ENCODE results near the gene RFX8. TPM values are rescaled to one million over a fixed set of nuclear protein-coding genes. Genes with fewer than 3 reads are reported as not detected.
"Not testable (repeated sequence)": the region's sequence is repeated elsewhere in the genome, so short reads cannot be mapped to it uniquely, and the experiment has no call there.

RFX8 gene
- total and polyA plus RNA-seq, 10 of the 15 experiments (the other 5 are each of a cell fraction or from before 2014, with no cell fraction given): 0.19 TPM; not detected in 9

DNA sequence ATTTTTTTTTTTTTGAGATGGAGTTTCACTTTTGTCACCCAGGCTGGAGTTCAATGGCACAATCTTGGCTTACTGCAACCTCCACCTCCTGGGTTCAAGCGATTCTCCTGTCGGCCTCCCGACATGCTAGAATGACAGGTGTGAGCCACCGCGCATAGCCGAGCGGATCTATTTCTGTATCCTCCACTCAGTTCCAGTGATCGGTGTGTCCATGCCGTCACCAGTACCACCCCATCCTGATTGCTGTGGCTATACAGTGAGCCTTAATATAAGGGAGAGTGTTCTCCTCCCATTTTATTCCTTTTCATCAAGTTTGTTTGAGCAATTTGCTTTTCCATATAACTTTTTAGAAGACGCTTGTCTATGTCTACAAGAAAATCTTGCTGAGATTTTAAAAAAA, 35.2 kb downstream of the RFX8 start:
- Histone ChIP-seq H3K27ac (ENCODE audit: control insufficient read depth, insufficient read depth) (no peak overlapping the region), H3K4me2 (ENCODE audit: control insufficient read depth, insufficient read depth) (no peak overlapping the region), H4K20me1 (ENCODE audit: control insufficient read depth, insufficient read depth) (no peaks in the 10 kb centered on the region), H3K9me3 (replicated peaks; ENCODE audit: control insufficient read depth, insufficient read depth, low read length) (no peaks in the 10 kb centered on the region; the same call in 2 of the 3 replicates), H3K4me3 (no peak overlapping the region), H3K36me3 (ENCODE audit: control insufficient read depth in 2 of 2, insufficient read depth in 2 of 2, low read length in 1 of 2) (no peaks in the 10 kb centered on the region), H2AFZ (ENCODE audit: control insufficient read depth, low read depth, low read length) (no peak overlapping the region), H3K9ac (ENCODE audit: control insufficient read depth, insufficient read depth, low read length) (no peak overlapping the region), H3K27me3 (replicated peaks in 1 of 2; ENCODE audit: control insufficient read depth in 2 of 2, insufficient read depth in 2 of 2, low read length in 1 of 2) (no peaks in the 10 kb centered on the region), H3K4me1 (ENCODE audit: control insufficient read depth, insufficient read depth, low read length) (no peaks in the 10 kb centered on the region), H3K79me2 (ENCODE audit: control insufficient read depth, insufficient read depth, low read length) (no peaks in the 10 kb centered on the region)
- POLR2A ChIA-PET: no interaction called here
- no peak for ATAC-seq
- FAIRE-seq: no peak
- RAD21 ChIA-PET (ENCODE audit: unreplicated experiment): no interaction called here
- CTCF ChIA-PET: no interaction called here
- SMC1A ChIA-PET (ENCODE audit: uncharacterized antibody, unreplicated experiment): no interaction called here
- no TSS peak for BruUV-seq (replicated peaks)
- WGBS (ENCODE audit: insufficient coverage, insufficient replicate concordance, low lambda C conversion rate, missing lambda C conversion rate): 85% methylated on average over 10 of the region's 10 CpGs
- intact Hi-C loops (cut with micrococcal nuclease; ENCODE audit: unreplicated experiment): no loop called here
- in situ Hi-C loops (cut with MboI): no loop called here
- DNase-seq (ENCODE audit: low read depth, low spot score): no peak
- no peak for TF ChIP-seq BHLHE40 (IDR thresholded peaks at IDR 0.05; ENCODE audit: borderline replicate concordance in 1 of 2, low read depth in 2 of 2, low read length in 1 of 2)
- no peak for TF ChIP-seq IRF3 (IDR thresholded peaks at IDR 0.05)
- no peak for TF ChIP-seq ZBTB4 (CRISPR knock-in tag; IDR thresholded peaks at IDR 0.05)
- TF ChIP-seq MEF2B (IDR thresholded peaks at IDR 0.05; ENCODE audit: partially characterized antibody, poor library complexity, severe bottlenecking): no peak

- H4K20me1 ChIP-seq (ENCODE audit: control insufficient read depth, insufficient read depth); H3K9me3 ChIP-seq (replicated peaks; ENCODE audit: control insufficient read depth, insufficient read depth, low read length); H3K36me3 ChIP-seq (ENCODE audit: control insufficient read depth in 2 of 2, insufficient read depth in 2 of 2, low read length in 1 of 2); SMC1A ChIA-PET (ENCODE audit: uncharacterized antibody, unreplicated experiment); H2AFZ ChIP-seq (ENCODE audit: control insufficient read depth, low read depth, low read length); H3K4me1 ChIP-seq (ENCODE audit: control insufficient read depth, insufficient read depth, low read length); BruUV-seq (replicated peaks); FAIRE-seq; H3K27me3 ChIP-seq (replicated peaks in 1 of 2; ENCODE audit: control insufficient read depth in 2 of 2, insufficient read depth in 2 of 2, low read length in 1 of 2); H3K9ac ChIP-seq (ENCODE audit: control insufficient read depth, insufficient read depth, low read length); POLR2A ChIA-PET; DNase-seq (ENCODE audit: low read depth, low spot score); in situ Hi-C loops (cut with MboI); intact Hi-C loops (cut with micrococcal nuclease; ENCODE audit: unreplicated experiment); ATAC-seq; H3K4me2 ChIP-seq (ENCODE audit: control insufficient read depth, insufficient read depth); H3K79me2 ChIP-seq (ENCODE audit: control insufficient read depth, insufficient read depth, low read length); CTCF ChIA-PET; H3K4me3 ChIP-seq; RAD21 ChIA-PET (ENCODE audit: unreplicated experiment); H3K27ac ChIP-seq (ENCODE audit: control insufficient read depth, insufficient read depth): not testable (repeated sequence)
- 30% methylated on average over 4 of the region's 4 CpGs for WGBS (ENCODE audit: insufficient coverage, insufficient replicate concordance, low lambda C conversion rate, missing lambda C conversion rate)
Observed at GRCh38 chr2:101438555-101438954, 36.4 kb downstream of the RFX8 start.

Data from GM12878 (cell line).